ENCODE data around the gene MAP6. TPM values are rescaled to one million over a fixed set of nuclear protein-coding genes. Genes with fewer than 3 reads are reported as not detected.
"Not testable (repeated sequence)": the region's sequence is repeated elsewhere in the genome, so short reads cannot be mapped to it uniquely, and the experiment has no call there.

Gene MAP6
- total RNA-seq, 2 donors from 2014 or later: 0.21 to 0.24 TPM

DNA sequence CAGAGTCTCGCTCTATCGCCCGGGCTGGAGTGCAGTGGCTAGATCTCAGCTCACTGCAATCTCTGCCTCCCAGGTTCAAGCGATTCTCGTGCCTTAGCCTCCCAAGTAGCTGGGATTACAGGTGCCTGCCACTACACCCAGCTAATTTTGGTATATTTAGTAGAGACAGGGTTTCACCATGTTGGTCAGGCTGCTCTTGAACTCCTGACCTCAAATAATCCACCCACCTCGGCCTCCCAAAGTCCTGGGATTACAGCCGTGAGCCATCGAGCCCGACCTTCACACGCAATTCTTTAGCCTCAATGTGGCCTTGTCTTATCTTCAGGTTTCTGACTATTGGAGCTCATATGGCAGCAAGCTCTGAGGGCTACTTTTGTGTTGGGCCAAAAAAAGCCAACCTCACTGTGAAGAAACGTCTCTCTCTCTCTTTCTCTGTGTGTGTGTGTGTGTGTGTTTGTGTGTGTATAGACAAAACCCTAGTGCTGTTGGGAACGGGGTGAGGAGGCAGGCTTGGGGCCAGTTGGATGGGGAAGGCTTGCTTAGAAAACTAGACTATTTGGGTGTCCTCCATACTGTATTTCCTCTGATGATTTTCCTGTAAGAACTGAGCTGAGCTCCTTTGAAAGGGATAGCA, 84.1 kb downstream of the MAP6 start:
- Mint-ChIP-seq H3K27ac (peak overlapping the region; percentile 79), H3K4me3 (peak overlapping the region; percentile 68)
- H3K36me3 Mint-ChIP-seq (ENCODE audit: low read depth); H3K27me3 Mint-ChIP-seq; H3K9me3 Mint-ChIP-seq; H3K4me1 Mint-ChIP-seq; ATAC-seq (replicated peaks): not testable (repeated sequence)

- Mint-ChIP-seq H3K27ac (peak overlapping the region; percentile 79), H3K4me1 (peaks cover 6% of the 10 kb centered on the region)
These were observed 84.8 kb downstream of the MAP6 start for GRCh38 chr11:75583718-75584658.

GRCh38 chr11:75582895-75583717, 85.7 kb downstream of the MAP6 start:
- Mint-ChIP-seq H3K4me1 (peaks cover 6% of the 10 kb centered on the region), H3K4me3 (peak overlapping the region; percentile 81), H3K27ac (peak overlapping the region; percentile 77), H3K27me3 (no peaks in the 10 kb centered on the region), H3K36me3 (ENCODE audit: low read depth) (no peaks in the 10 kb centered on the region), H3K9me3 (no peaks in the 10 kb centered on the region)
- peak; percentile 94 for ATAC-seq (replicated peaks)

More at GRCh38 chr11:75583718-75584658, 84.8 kb downstream of the MAP6 start:
- H3K36me3 Mint-ChIP-seq (ENCODE audit: low read depth): no peaks in the 10 kb centered on the region
- peak; percentile 4 for ATAC-seq (replicated peaks)
- H3K27me3 Mint-ChIP-seq: no peaks in the 10 kb centered on the region
- no peaks in the 10 kb centered on the region for H3K9me3 Mint-ChIP-seq
- peak overlapping the region; percentile 68 for H3K4me3 Mint-ChIP-seq

- peak; percentile 20 for ATAC-seq (replicated peaks)
- Mint-ChIP-seq H3K36me3 (ENCODE audit: low read depth) (no peaks in the 10 kb centered on the region), H3K4me1 (peaks cover 6% of the 10 kb centered on the region), H3K4me3 (peak overlapping the region; percentile 81), H3K9me3 (no peaks in the 10 kb centered on the region), H3K27ac (peak overlapping the region; percentile 77), H3K27me3 (no peaks in the 10 kb centered on the region)
These were observed 86.3 kb downstream of the MAP6 start for GRCh38 chr11:75582506-75582894.

GRCh38 chr11:75579841-75580240, 89.0 kb downstream of the MAP6 start:
- no peaks in the 10 kb centered on the region for H3K27me3 Mint-ChIP-seq
- no peaks in the 10 kb centered on the region for H3K36me3 Mint-ChIP-seq (ENCODE audit: low read depth)

GRCh38 chr11:75578977-75579376, 89.9 kb downstream of the MAP6 start:
- no peaks in the 10 kb centered on the region for H3K36me3 Mint-ChIP-seq (ENCODE audit: low read depth)
- no peak overlapping the region for H3K27ac Mint-ChIP-seq
- H3K27me3 Mint-ChIP-seq: no peaks in the 10 kb centered on the region
- H3K9me3 Mint-ChIP-seq: no peaks in the 10 kb centered on the region
- H3K4me3 Mint-ChIP-seq: no peak overlapping the region
- H3K4me1 Mint-ChIP-seq: peaks cover 6% of the 10 kb centered on the region
- no peak for ATAC-seq (replicated peaks)

More at GRCh38 chr11:75579841-75580240, 89.0 kb downstream of the MAP6 start:
- Mint-ChIP-seq H3K27ac (no peak overlapping the region), H3K4me1 (peaks cover 6% of the 10 kb centered on the region), H3K9me3 (no peaks in the 10 kb centered on the region), H3K4me3 (no peak overlapping the region)
- no peak for ATAC-seq (replicated peaks)

GRCh38 chr11:75577207-75577606, 91.6 kb downstream of the MAP6 start:
- H3K27ac Mint-ChIP-seq: no peak overlapping the region
- H3K4me1 Mint-ChIP-seq: no peaks in the 10 kb centered on the region
- no peaks in the 10 kb centered on the region for H3K9me3 Mint-ChIP-seq
- no peak overlapping the region for H3K4me3 Mint-ChIP-seq
- no peaks in the 10 kb centered on the region for H3K27me3 Mint-ChIP-seq
- no peak for ATAC-seq (replicated peaks)
- H3K36me3 Mint-ChIP-seq (ENCODE audit: low read depth): peaks cover 7% of the 10 kb centered on the region

GRCh38 chr11:75576499-75576918, 92.3 kb downstream of the MAP6 start:
- Mint-ChIP-seq H3K27me3 (no peaks in the 10 kb centered on the region), H3K4me3 (no peak overlapping the region), H3K4me1 (no peaks in the 10 kb centered on the region), H3K27ac (no peak overlapping the region), H3K36me3 (ENCODE audit: low read depth) (peaks cover 14% of the 10 kb centered on the region), H3K9me3 (no peaks in the 10 kb centered on the region)
- no peak for ATAC-seq (replicated peaks)

DNA sequence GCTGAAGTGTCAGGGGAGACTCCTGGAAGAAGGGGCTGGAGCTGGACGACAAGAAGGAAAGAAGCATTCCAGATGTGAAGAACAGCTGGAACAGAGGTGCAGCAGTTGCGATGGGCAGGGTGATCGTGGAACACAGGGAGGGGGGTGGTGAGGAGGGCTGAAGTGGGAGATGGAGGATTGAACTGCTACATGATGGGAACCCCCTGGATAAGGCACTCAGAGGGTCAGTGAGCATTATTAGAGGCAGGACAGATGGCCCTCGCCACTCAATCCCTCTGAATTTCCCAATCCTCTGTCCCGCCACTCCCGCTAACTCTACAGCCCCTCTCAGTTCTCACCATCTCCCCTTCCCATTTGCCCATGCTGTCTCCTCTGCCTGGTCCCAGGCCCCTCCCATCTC, 92.8 kb downstream of the MAP6 start:
- H3K36me3 Mint-ChIP-seq (ENCODE audit: low read depth): peaks cover 18% of the 10 kb centered on the region
- no peaks in the 10 kb centered on the region for H3K4me1 Mint-ChIP-seq
- H3K27me3 Mint-ChIP-seq: no peaks in the 10 kb centered on the region
- H3K9me3 Mint-ChIP-seq: no peaks in the 10 kb centered on the region
- no peak overlapping the region for H3K4me3 Mint-ChIP-seq
- no peak for ATAC-seq (replicated peaks)
- no peak overlapping the region for H3K27ac Mint-ChIP-seq

DNA sequence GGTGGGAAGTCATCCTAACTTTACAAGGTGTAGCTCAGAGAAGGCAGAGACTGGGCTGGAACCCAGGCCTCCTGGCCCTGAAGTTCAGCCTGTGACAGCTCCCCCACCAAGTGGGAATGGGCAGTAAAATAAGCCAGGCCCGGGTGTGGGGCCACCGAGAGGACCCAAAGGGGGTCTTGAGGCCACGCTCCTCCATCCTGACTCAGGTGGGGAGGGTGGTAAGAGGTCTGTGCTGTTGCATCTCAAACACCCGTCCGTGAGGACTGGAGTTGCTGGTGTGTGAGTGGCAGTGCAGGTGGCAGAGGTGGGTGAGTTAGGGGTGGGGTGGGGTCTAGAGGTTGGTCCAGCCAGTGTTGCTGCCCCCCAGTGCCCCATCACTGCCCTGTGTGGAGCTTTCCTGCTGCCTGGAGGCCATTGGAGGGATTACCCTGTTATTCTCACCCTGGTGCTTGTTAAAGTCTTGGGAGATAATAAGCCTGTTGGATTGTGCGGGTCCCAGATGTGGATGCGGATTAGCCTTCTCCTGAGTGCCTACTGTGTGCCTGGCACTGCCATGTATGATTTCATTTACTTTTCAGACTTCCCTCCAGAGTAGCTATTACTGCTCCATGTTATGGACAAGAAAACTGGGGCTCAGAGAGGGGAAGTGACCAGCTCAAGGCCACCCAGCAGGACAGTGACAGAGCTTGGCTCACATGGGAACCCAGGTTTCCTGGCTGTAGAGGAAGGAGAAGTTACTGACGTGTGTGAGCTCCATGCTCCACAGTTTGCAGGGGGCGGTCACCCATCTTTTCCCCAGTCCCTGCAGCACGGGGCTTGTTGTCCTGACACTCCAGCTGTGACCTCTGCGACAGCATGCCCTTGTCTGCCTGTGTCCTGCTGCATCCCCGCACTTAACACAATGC, 93.9 kb downstream of the MAP6 start:
- no peaks in the 10 kb centered on the region for H3K27me3 Mint-ChIP-seq
- H3K4me1 Mint-ChIP-seq: no peaks in the 10 kb centered on the region
- no peak overlapping the region for H3K4me3 Mint-ChIP-seq
- no peaks in the 10 kb centered on the region for H3K9me3 Mint-ChIP-seq
- peaks cover 27% of the 10 kb centered on the region for H3K36me3 Mint-ChIP-seq (ENCODE audit: low read depth)
- no peak for ATAC-seq (replicated peaks)
- H3K27ac Mint-ChIP-seq: no peak overlapping the region

DNA sequence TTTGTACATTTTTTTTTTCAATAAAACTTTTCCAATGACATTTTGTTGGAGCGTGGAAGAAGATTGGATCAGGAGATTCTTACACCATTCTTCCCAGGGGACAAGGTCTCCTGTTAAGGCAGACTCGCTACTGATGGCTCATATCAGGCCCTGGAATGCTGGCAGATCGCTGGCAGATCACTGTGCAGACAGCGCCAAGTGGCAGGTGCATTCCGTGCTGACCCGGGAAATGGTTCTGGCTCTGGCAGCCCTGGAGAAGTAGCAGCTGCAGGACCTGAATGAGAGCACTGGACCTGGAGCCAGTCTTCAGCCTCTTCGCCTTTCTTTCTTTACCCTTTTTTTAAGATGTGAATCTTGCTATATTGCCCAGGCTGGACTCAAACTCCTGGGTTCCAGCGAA, 96.1 kb downstream of the MAP6 start:
- H3K27me3 Mint-ChIP-seq: no peaks in the 10 kb centered on the region
- H3K27ac Mint-ChIP-seq: no peak overlapping the region
- no peaks in the 10 kb centered on the region for H3K9me3 Mint-ChIP-seq
- H3K4me3 Mint-ChIP-seq: no peak overlapping the region
- no peak for ATAC-seq (replicated peaks)
- peaks cover 46% of the 10 kb centered on the region for H3K36me3 Mint-ChIP-seq (ENCODE audit: low read depth)
- no peaks in the 10 kb centered on the region for H3K4me1 Mint-ChIP-seq

GRCh38 chr11:75571625-75572024, 97.2 kb downstream of the MAP6 start:
- Mint-ChIP-seq H3K4me1 (no peaks in the 10 kb centered on the region), H3K9me3 (no peaks in the 10 kb centered on the region), H3K27ac (no peak overlapping the region), H3K4me3 (no peak overlapping the region), H3K36me3 (ENCODE audit: low read depth) (peaks cover 48% of the 10 kb centered on the region), H3K27me3 (no peaks in the 10 kb centered on the region)
- ATAC-seq (replicated peaks): no peak

DNA sequence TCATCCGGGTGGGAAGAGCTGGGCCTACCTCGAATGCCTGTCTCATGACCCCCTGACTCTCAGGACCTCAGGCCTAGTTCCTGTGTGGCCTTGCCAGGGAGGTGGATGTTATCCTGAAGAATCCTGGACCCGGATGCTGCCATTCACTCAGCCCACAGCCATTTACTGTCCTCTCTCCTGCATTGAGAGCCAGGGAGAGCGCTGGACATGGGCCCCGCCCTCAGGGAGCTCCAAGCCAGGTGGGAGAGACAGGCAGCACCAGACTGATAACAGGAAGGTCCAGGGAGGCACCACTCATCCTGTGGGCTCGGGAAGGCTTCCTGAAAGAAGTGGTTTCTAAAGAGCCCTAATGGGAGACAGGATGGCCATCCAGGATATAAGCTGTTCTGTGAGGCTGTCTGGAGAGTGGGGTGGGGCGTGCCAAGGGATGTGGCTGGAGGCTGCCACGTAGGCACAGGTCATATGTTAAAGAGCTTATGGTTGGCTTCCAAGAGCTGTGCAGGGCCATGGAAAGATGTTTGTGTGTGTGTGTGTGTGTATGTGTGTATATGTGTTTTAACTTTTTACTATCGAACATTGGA, 98.2 kb downstream of the MAP6 start:
- H3K27me3 Mint-ChIP-seq: no peaks in the 10 kb centered on the region
- H3K9me3 Mint-ChIP-seq: no peaks in the 10 kb centered on the region

More for the DNA sequence above, 98.2 kb downstream of the MAP6 start:
- Mint-ChIP-seq H3K4me1 (no peaks in the 10 kb centered on the region), H3K27ac (no peak overlapping the region), H3K36me3 (ENCODE audit: low read depth) (peaks cover 48% of the 10 kb centered on the region), H3K4me3 (no peak overlapping the region)
- no peak for ATAC-seq (replicated peaks)
